Endothelial cell of umbilical vein (primary cell): Measurements from ENCODE around the gene MEI1. TPM values are rescaled to one million over a fixed set of nuclear protein-coding genes. Genes with fewer than 3 reads are reported as not detected.

Experiments
- BruUV-seq: library from RNA; stranded (reverse); fragments of 400-500 nt; replicated peaks from 2 replicates; lab custom pipeline; 2021; lab: Mats Ljungman, UMichigan
- CTCF ChIA-PET: fragments of 300-600, 350-600 bp; sonication (Branson Sonifier 250); formaldehyde crosslinking; loops from one replicate; lab custom pipeline; 2021; ENCODE audit warnings: antibody characterized with exemption, inconsistent platforms; lab: Charles Lee
- POLR2A ChIA-PET: fragments of 300-600, 350-600 bp; sonication (Branson Sonifier 250); formaldehyde crosslinking; loops from one replicate; lab custom pipeline; 2021; ENCODE audit warnings: antibody characterized with exemption, inconsistent platforms; lab: Charles Lee
- DNase-seq: peaks from one replicate; pipeline ENCODE4 v3.0.0-alpha.2; 2011; ENCODE audit warnings: low read depth, low spot score
- FAIRE-seq: peaks from 2 replicates; lab custom pipeline; 2011; peaks lifted over from hg19 to GRCh38; lab: Jason Lieb, UNC
- H2AFZ ChIP-seq: 2 replicates; pipeline ENCODE4 v1.6.0; 2012; ENCODE audit warnings: low read depth, low read length, control low read depth, inconsistent platforms
- H3K27ac ChIP-seq: 2 replicates; pipeline ENCODE4 v1.5.1; 2011; ENCODE audit warnings: low read depth, mild to moderate bottlenecking, control low read depth, low read length, moderate library complexity; ENCODE audit not compliant: insufficient read depth
- H3K27me3 ChIP-seq, 2 experiments: 2 replicates each; pipeline versions ENCODE4 v1.6.0 to v1.6.1; 2011; ENCODE audit warnings: low read length in 2 of 2, mixed read lengths in 1 of 2; ENCODE audit not compliant: control insufficient read depth in 2 of 2, insufficient read depth in 2 of 2
- H3K36me3 ChIP-seq, 2 experiments: 2 replicates in 1 of 2; 3 replicates in 1 of 2; pipeline ENCODE4 v1.5.1; 2011; ENCODE audit warnings: low read length in 2 of 2, mild to moderate bottlenecking in 1 of 2, moderate library complexity in 1 of 2; ENCODE audit not compliant: control insufficient read depth in 2 of 2, insufficient read depth in 2 of 2; ENCODE audit errors: extremely low read depth in 1 of 2
- H3K4me1 ChIP-seq: 3 replicates; pipeline ENCODE4 v1.5.1; 2011; ENCODE audit warnings: mild to moderate bottlenecking, low read length; ENCODE audit not compliant: control insufficient read depth, insufficient read depth; ENCODE audit errors: extremely low read depth
- H3K4me2 ChIP-seq: 2 replicates; pipeline ENCODE4 v1.6.1; 2011; ENCODE audit warnings: low read length, control low read depth, mixed read lengths; ENCODE audit not compliant: insufficient read depth
- H3K4me3 ChIP-seq, 3 experiments: fragments of 200-600 bp in 1 of 3; sonication (generic), shearing (Covaris generic) in 1 of 3; replicated peaks in 1 of 3; 2 replicates each; pipeline ENCODE4 v1.5.1; 2011 to 2016; ENCODE audit warnings: control low read depth in 3 of 3, low read length in 3 of 3, mild to moderate bottlenecking in 2 of 3, inconsistent platforms in 1 of 3, low read depth in 1 of 3, moderate library complexity in 1 of 3; ENCODE audit not compliant: insufficient read depth in 1 of 3
- H3K79me2 ChIP-seq: 2 replicates; pipeline ENCODE4 v1.6.0; 2012; ENCODE audit warnings: low read length, inconsistent platforms; ENCODE audit not compliant: control insufficient read depth, insufficient read depth
- H3K9ac ChIP-seq: replicated peaks from 2 replicates; pipeline ENCODE3; 2011; ENCODE audit warnings: low read length, control low read depth; ENCODE audit not compliant: insufficient read depth; ENCODE audit errors: extremely low read depth
- H3K9me1 ChIP-seq: replicated peaks from 3 replicates; pipeline ENCODE4 v1.6.0; 2011; ENCODE audit warnings: mild to moderate bottlenecking, low read length; ENCODE audit not compliant: control insufficient read depth, insufficient read depth; ENCODE audit errors: extremely low read depth
- H3K9me3 ChIP-seq: replicated peaks from 2 replicates; pipeline ENCODE4 v1.5.1; 2012; ENCODE audit warnings: low read length, inconsistent platforms; ENCODE audit not compliant: control insufficient read depth, insufficient read depth
- H4K20me1 ChIP-seq: replicated peaks from 2 replicates; pipeline ENCODE3; 2011; ENCODE audit warnings: mild to moderate bottlenecking, low read length; ENCODE audit not compliant: control insufficient read depth, insufficient read depth; ENCODE audit errors: extremely low read depth
- CTCF ChIP-seq, 2 donors: IDR thresholded peaks; 1 replicate in 1 of 2; 2 replicates in 1 of 2; pipeline ENCODE4 v1.5.1; 2011; ENCODE audit warnings: low read length in 2 of 2, mild to moderate bottlenecking in 2 of 2, moderate library complexity in 2 of 2, control low read depth in 1 of 2, inconsistent platforms in 1 of 2, low read depth in 1 of 2; ENCODE audit not compliant: insufficient read depth in 1 of 2; ENCODE audit errors: extremely low read depth in 1 of 2
- EZH2 ChIP-seq: IDR thresholded peaks from 2 replicates; pipeline ENCODE4 v1.6.1; 2012; ENCODE audit warnings: borderline replicate concordance, low read depth, mild to moderate bottlenecking, moderate library complexity, low read length, inconsistent platforms; ENCODE audit not compliant: severe bottlenecking
- FOS ChIP-seq: IDR thresholded peaks from 2 replicates; pipeline ENCODE4 v1.6.1; 2011; ENCODE audit warnings: mild to moderate bottlenecking, low read length, moderate library complexity, borderline replicate concordance; ENCODE audit not compliant: insufficient read depth
- GATA2 ChIP-seq: IDR thresholded peaks from 2 replicates; pipeline ENCODE4 v1.7.0; 2011; ENCODE audit warnings: low read depth, mild to moderate bottlenecking, moderate library complexity, mixed read lengths, low read length; ENCODE audit not compliant: insufficient read length, insufficient read depth
- JUN ChIP-seq: IDR thresholded peaks from 2 replicates; pipeline ENCODE4 v1.6.1; 2011; ENCODE audit warnings: borderline replicate concordance, low read depth; ENCODE audit not compliant: insufficient read length, insufficient read depth
- POLR2A ChIP-seq: IDR thresholded peaks from 2 replicates; pipeline ENCODE4 v1.6.1; 2012; ENCODE audit warnings: low read depth, mild to moderate bottlenecking, control low read depth, low read length
- dilution Hi-C: fragments of 300-500 bp; cut with MboI; formaldehyde crosslinking; loops from one replicate; pipeline ENCODE4 v1.15.0; 2019; ENCODE audit warnings: low sequenced_read_pairs; ENCODE audit not compliant: extremely low pct_ligation_motif_present
- intact Hi-C: fragments of 100-400 bp; cut with micrococcal nuclease; formaldehyde crosslinking; loops from one replicate; pipeline ENCODE4 v1.10.0; 2022
- polyA plus RNA-seq, 4 experiments: library from polyadenylated mRNA; depleted of rRNA in 3 of 4; stranded (reverse) in 3 of 4; unstranded in 1 of 4; fragments of >200 nt; gene quantifications; 2 replicates each; pipeline versions ENCODE4 v1.2.1 to v1.2.3, GENCODE V29; 2011 to 2012; ENCODE audit warnings: missing spikeins in 1 of 4
- total RNA-seq: library from RNA; stranded (reverse); gene quantifications from 2 replicates; pipeline ENCODE4 v1.2.3, GENCODE V29; 2021
- TF ChIP-seq, protein P1 (sequence below): IDR thresholded peaks from 2 replicates; pipeline ENCODE4 v1.6.1; 2011; ENCODE audit not compliant: insufficient read depth, insufficient read length

Gene MEI1
- total and polyA plus RNA-seq, 2 donors (not counting 3 experiments of a cell fraction or from before 2014, with no cell fraction given) = 1.5 to 1.9 TPM

DNA sequence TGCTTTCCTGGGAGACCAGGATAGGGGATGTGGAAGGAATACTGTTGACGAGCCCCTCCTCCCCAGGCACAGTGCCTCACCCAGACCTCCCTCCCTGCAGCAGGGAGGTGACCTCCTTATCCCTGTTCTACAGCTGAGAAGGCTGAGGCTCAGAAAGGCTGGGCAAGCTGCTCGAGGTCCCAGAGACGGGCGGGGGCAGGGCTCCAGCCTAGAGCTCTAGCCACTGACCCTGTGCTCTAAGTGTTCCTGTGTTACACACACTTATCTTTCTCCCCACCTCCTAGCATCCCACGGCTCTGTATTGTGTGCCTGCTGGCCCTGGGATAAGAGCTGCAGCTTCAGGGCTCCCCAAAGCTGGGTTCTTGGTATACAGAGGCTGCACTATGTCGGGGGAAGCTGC is 109.1 kb downstream of the MEI1 start:
- Histone ChIP-seq H3K4me1 (no peaks in the 10 kb centered on the region), H3K79me2 (no peaks in the 10 kb centered on the region), H3K4me3 (no peak overlapping the region), H3K9me3 (no peaks in the 10 kb centered on the region), H3K27me3 (no peaks in the 10 kb centered on the region), H3K36me3 (no peaks in the 10 kb centered on the region), H3K4me2 (no peak overlapping the region), H4K20me1 (no peaks in the 10 kb centered on the region), H3K9ac (no peak overlapping the region), H2AFZ (no peak overlapping the region), H3K9me1 (no peaks in the 10 kb centered on the region), H3K27ac (no peak overlapping the region)
- no TSS peak for BruUV-seq
- no peak for DNase-seq
- no peak for TF ChIP-seq POLR2A
- no peak for TF ChIP-seq GATA2
- TF ChIP-seq, protein P1, sequence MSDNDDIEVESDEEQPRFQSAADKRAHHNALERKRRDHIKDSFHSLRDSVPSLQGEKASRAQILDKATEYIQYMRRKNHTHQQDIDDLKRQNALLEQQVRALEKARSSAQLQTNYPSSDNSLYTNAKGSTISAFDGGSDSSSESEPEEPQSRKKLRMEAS = no peak
- TF ChIP-seq JUN = no peak
- TF ChIP-seq CTCF (IDR thresholded peaks at IDR 0.05; ENCODE audit: extremely low read depth in 1 of 2, insufficient read depth in 1 of 2, low read depth in 1 of 2, low read length in 2 of 2) = no peak
- no peak for TF ChIP-seq FOS
- TF ChIP-seq EZH2 = no peak
- ChIA-PET CTCF (interaction anchor here (1.0 kb wide), 1 partner anchor 111 kb away, joined by 3 read pairs; no protein-coding TSS in a partner anchor), POLR2A (no interaction called here)
- intact Hi-C loops = no loop called here
- dilution Hi-C loops = no loop called here
- FAIRE-seq = no peak
